Gastroesophageal sphincter (tissue), 4 donors: ENCODE results near the gene SDS. TPM values are rescaled to one million over a fixed set of nuclear protein-coding genes. Genes with fewer than 3 reads are reported as not detected.
A peak's percentile ranks its signal among the peaks of the same experiment; 100 is the strongest.

Experiments used
- ATAC-seq: fragments of 150-250 bp; one replicate; pipeline ENCODE4 v1.9.1; 2016; ENCODE audit warnings: mild to moderate bottlenecking, moderate library complexity
- H3K27ac ChIP-seq, 4 donors: fragments of 200-600 bp; sonication (generic) in 3 of 4; 1 replicate in 3 of 4; 2 replicates in 1 of 4; pipeline ENCODE4 v1.5.1; 2016 to 2019
- H3K27me3 ChIP-seq: fragments of 200-600 bp; sonication (generic); one replicate; pipeline ENCODE4 v1.5.1; 2019
- H3K36me3 ChIP-seq, 2 donors: fragments of 200-600 bp; sonication (generic); one replicate each; pipeline ENCODE4 v1.5.1; 2019; ENCODE audit warnings: control low read depth in 1 of 2
- H3K4me1 ChIP-seq, 3 donors: fragments of 200-600 bp; sonication (generic); 1 replicate in 2 of 3; 2 replicates in 1 of 3; pipeline ENCODE4 v1.5.1; 2016 to 2019; ENCODE audit warnings: control low read depth in 2 of 3
- H3K4me3 ChIP-seq, 2 donors: fragments of 200-600 bp; sonication (generic); one replicate each; pipeline ENCODE4 v1.5.1; 2019; ENCODE audit warnings: mild to moderate bottlenecking in 1 of 2, moderate library complexity in 1 of 2
- H3K9me3 ChIP-seq, 3 donors: fragments of 200-600 bp; sonication (generic); one replicate each; pipeline ENCODE4 v1.5.1; 2017 to 2019; ENCODE audit warnings: control low read depth in 2 of 3
- EP300 ChIP-seq: sonication (generic); formaldehyde crosslinking; IDR thresholded peaks from one replicate; pipeline ENCODE4 v1.6.1; 2017; ENCODE audit warnings: antibody characterized with exemption, mild to moderate bottlenecking
- POLR2A ChIP-seq, 2 donors: fragments of 450-650 bp; IDR thresholded peaks; one replicate each; pipeline ENCODE4 v1.6.1; 2017; ENCODE audit warnings: antibody characterized with exemption in 2 of 2, mild to moderate bottlenecking in 2 of 2, moderate library complexity in 1 of 2
- POLR2AphosphoS5 ChIP-seq: sonication (generic); formaldehyde crosslinking; IDR thresholded peaks from one replicate; pipeline ENCODE4 v1.6.1; 2017; ENCODE audit warnings: antibody characterized with exemption
- WGBS, 2 donors: methylation state at CpG; one replicate each; pipeline ENCODE4 v1.1.5; 2018; ENCODE audit warnings: low coverage in 1 of 2; 5-methylcytosine and 5-hydroxymethylcytosine counted together
- total RNA-seq, 4 donors: library from RNA; depleted of rRNA; stranded (reverse); fragments of >200 nt; gene quantifications; one replicate each; pipeline ENCODE4 v1.1.0, GENCODE V29; 2016
- TF ChIP-seq, protein P1 (sequence below), 4 experiments: fragments of 200-600 bp in 2 of 4; fragments of 450-650 bp in 2 of 4; sonication (generic) in 1 of 4; IDR thresholded peaks; one replicate each; pipeline ENCODE4 v1.5.1; 2017 to 2019; ENCODE audit warnings: antibody characterized with exemption in 4 of 4, mild to moderate bottlenecking in 2 of 4, moderate library complexity in 2 of 4

SDS gene
- total RNA-seq, 4 donors from 2014 or later, result 0.39 to 5.5 TPM; not detected in 2

DNA sequence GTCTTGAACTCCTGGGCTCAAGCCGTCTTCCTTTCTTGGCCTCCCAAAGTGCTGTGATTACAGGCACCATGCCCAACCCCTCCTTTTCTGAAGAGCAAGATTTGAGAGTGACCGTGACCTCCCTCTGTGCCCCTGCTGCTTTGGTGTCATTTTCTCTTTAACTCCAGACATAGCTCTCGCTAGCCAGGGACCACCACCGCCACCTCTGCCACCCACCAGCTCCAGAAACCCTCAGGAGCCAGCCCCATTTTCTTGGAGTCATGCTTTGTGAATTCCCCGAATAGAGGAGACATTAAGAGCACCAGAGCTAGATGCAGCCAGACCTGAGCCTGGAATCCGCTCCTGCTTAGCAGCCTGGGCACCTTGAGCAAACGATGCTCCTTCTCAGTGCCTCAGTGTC lies 36.6 kb upstream of the SDS start:
- no peak for ATAC-seq
- H3K9me3 ChIP-seq, result no peaks in the 10 kb centered on the region
- peaks cover 59% of the 10 kb centered on the region for H3K27me3 ChIP-seq
- H3K4me1 ChIP-seq, result no peaks in the 10 kb centered on the region
- TF ChIP-seq POLR2AphosphoS5, result no peak
- TF ChIP-seq EP300, result no peak
- TF ChIP-seq POLR2A (IDR thresholded peaks at IDR 0.05), result no peak
- TF ChIP-seq, protein P1, sequence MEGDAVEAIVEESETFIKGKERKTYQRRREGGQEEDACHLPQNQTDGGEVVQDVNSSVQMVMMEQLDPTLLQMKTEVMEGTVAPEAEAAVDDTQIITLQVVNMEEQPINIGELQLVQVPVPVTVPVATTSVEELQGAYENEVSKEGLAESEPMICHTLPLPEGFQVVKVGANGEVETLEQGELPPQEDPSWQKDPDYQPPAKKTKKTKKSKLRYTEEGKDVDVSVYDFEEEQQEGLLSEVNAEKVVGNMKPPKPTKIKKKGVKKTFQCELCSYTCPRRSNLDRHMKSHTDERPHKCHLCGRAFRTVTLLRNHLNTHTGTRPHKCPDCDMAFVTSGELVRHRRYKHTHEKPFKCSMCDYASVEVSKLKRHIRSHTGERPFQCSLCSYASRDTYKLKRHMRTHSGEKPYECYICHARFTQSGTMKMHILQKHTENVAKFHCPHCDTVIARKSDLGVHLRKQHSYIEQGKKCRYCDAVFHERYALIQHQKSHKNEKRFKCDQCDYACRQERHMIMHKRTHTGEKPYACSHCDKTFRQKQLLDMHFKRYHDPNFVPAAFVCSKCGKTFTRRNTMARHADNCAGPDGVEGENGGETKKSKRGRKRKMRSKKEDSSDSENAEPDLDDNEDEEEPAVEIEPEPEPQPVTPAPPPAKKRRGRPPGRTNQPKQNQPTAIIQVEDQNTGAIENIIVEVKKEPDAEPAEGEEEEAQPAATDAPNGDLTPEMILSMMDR (IDR thresholded peaks at IDR 0.05), result no peak
- 61 to 65% methylated on average over 2 to 7 of the region's 7 CpGs for WGBS, 2 donors
- no peak overlapping the region for H3K27ac ChIP-seq
- no peak overlapping the region for H3K4me3 ChIP-seq
- no peaks in the 10 kb centered on the region for H3K36me3 ChIP-seq

GRCh38 chr12:113439606-113440030 lies 35.9 kb upstream of the SDS start:
- TF ChIP-seq EP300, result no peak
- TF ChIP-seq POLR2A (IDR thresholded peaks at IDR 0.05), result no peak
- no peak for TF ChIP-seq POLR2AphosphoS5
- TF ChIP-seq, protein P1 (IDR thresholded peaks at IDR 0.05), result peak in 1 of 4 experiments; percentile 44
- ATAC-seq, result no peak

DNA sequence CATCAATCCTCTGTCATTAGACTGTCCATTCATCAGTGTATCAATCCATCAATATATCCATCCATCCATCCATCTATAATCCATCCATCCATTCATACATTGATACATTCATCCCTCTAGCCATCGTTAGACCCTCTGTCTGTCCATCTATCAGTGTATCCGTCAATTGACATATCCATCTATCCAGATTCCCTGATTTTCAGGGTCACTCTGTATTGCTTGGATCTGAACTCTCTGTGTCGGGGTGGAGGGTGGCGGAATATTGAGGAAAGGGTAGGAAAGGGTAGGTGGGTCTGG lies 35.6 kb upstream of the SDS start:
- Histone ChIP-seq H3K9me3 (no peaks in the 10 kb centered on the region), H3K4me3 (no peak overlapping the region), H3K27me3 (peaks cover 48% of the 10 kb centered on the region), H3K36me3 (no peaks in the 10 kb centered on the region), H3K27ac (no peak overlapping the region), H3K4me1 (no peaks in the 10 kb centered on the region)
- no peak for ATAC-seq
- no peak for TF ChIP-seq POLR2A (IDR thresholded peaks at IDR 0.05)
- TF ChIP-seq POLR2AphosphoS5, result no peak
- TF ChIP-seq, protein P1 (IDR thresholded peaks at IDR 0.05), result no peak
- no peak for TF ChIP-seq EP300
- WGBS, 2 donors, result 41 to 44% methylated on average over 3 to 4 of the region's 4 CpGs

More at GRCh38 chr12:113439606-113440030, 35.9 kb upstream of the SDS start:
- Histone ChIP-seq H3K27ac (no peak overlapping the region), H3K27me3 (peaks cover 52% of the 10 kb centered on the region), H3K4me1 (no peaks in the 10 kb centered on the region), H3K4me3 (no peak overlapping the region), H3K9me3 (no peaks in the 10 kb centered on the region), H3K36me3 (no peaks in the 10 kb centered on the region)
- WGBS, 2 donors, result 25 to 33% methylated on average over 5 of the region's 8 CpGs

GRCh38 chr12:113438523-113439300 lies 35.0 kb upstream of the SDS start:
- ATAC-seq, result no peak
- 57 to 67% methylated on average over 4 of the region's 4 CpGs for WGBS, 2 donors
- H3K4me1 ChIP-seq, result no peaks in the 10 kb centered on the region
- no peak for TF ChIP-seq EP300
- TF ChIP-seq, protein P1 (IDR thresholded peaks at IDR 0.05), result no peak
- TF ChIP-seq POLR2AphosphoS5, result no peak
- no peak for TF ChIP-seq POLR2A (IDR thresholded peaks at IDR 0.05)
- no peaks in the 10 kb centered on the region for H3K36me3 ChIP-seq
- H3K9me3 ChIP-seq, result no peaks in the 10 kb centered on the region
- H3K27me3 ChIP-seq, result peaks cover 43% of the 10 kb centered on the region
- no peak overlapping the region for H3K4me3 ChIP-seq
- no peak overlapping the region for H3K27ac ChIP-seq

- no peak for ATAC-seq
- H3K27ac ChIP-seq, result no peak overlapping the region
- no peak for TF ChIP-seq EP300
- no peak for TF ChIP-seq POLR2A (IDR thresholded peaks at IDR 0.05)
- TF ChIP-seq, protein P1 (IDR thresholded peaks at IDR 0.05), result no peak
- TF ChIP-seq POLR2AphosphoS5, result no peak
- H3K9me3 ChIP-seq, result no peaks in the 10 kb centered on the region
- H3K36me3 ChIP-seq, result no peaks in the 10 kb centered on the region
- peaks cover 33% of the 10 kb centered on the region for H3K27me3 ChIP-seq
- no peak overlapping the region for H3K4me3 ChIP-seq
- H3K4me1 ChIP-seq, result no peaks in the 10 kb centered on the region
- 34 to 43% methylated on average over 2 to 4 of the region's 9 CpGs for whole genome bisulfite sequencing, 2 donors
Observed at GRCh38 chr12:113437729-113438100, 34.0 kb upstream of the SDS start.
